Ishikawa (cell line): Measurements from ENCODE around the gene KSR2.

ENCODE experiments used
- FOXM1 ChIP-seq: IDR thresholded peaks from 2 replicates; pipeline ENCODE4 v1.6.1; 2012; ENCODE audit warnings: low read depth, borderline replicate concordance
- TCF12 ChIP-seq: IDR thresholded peaks from 2 replicates; pipeline ENCODE4 v1.6.1; 2012; ENCODE audit warnings: low read depth
- TEAD4 ChIP-seq: IDR thresholded peaks from 2 replicates; pipeline ENCODE4 v1.6.1; 2012
- TF ChIP-seq, protein P1 (sequence below): IDR thresholded peaks from 2 replicates; pipeline ENCODE4 v1.6.1; 2012; ENCODE audit warnings: low read depth, mild to moderate bottlenecking
- TF ChIP-seq, protein P2 (sequence below): IDR thresholded peaks from 2 replicates; pipeline ENCODE4 v1.6.1; 2012
- TF ChIP-seq, protein P3 (sequence below): IDR thresholded peaks from 2 replicates; pipeline ENCODE4 v1.6.1; 2012

DNA sequence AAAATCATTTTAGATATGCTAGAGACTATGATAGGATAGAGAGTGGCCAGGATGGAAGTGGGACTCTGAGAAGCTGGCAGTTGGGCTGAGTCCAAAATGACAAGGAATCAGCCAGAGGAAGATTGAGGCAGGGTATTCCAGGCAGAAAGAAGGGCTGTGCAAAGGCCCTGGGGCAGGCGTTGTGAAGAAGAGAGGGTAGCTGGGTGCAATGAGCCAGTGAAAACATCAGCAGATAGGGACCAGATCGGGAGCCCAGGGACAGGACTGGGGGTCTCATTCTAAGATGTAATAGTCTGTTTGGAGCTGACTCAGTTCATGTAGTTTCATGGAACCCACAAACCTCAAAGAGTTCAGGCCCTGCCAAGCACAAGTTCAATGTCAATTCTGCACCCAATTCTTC lies 126.6 kb downstream of the KSR2 start:
- TF ChIP-seq TCF12 (no peak), FOXM1 (no peak), TEAD4 (no peak)
- TF ChIP-seq, protein P1, sequence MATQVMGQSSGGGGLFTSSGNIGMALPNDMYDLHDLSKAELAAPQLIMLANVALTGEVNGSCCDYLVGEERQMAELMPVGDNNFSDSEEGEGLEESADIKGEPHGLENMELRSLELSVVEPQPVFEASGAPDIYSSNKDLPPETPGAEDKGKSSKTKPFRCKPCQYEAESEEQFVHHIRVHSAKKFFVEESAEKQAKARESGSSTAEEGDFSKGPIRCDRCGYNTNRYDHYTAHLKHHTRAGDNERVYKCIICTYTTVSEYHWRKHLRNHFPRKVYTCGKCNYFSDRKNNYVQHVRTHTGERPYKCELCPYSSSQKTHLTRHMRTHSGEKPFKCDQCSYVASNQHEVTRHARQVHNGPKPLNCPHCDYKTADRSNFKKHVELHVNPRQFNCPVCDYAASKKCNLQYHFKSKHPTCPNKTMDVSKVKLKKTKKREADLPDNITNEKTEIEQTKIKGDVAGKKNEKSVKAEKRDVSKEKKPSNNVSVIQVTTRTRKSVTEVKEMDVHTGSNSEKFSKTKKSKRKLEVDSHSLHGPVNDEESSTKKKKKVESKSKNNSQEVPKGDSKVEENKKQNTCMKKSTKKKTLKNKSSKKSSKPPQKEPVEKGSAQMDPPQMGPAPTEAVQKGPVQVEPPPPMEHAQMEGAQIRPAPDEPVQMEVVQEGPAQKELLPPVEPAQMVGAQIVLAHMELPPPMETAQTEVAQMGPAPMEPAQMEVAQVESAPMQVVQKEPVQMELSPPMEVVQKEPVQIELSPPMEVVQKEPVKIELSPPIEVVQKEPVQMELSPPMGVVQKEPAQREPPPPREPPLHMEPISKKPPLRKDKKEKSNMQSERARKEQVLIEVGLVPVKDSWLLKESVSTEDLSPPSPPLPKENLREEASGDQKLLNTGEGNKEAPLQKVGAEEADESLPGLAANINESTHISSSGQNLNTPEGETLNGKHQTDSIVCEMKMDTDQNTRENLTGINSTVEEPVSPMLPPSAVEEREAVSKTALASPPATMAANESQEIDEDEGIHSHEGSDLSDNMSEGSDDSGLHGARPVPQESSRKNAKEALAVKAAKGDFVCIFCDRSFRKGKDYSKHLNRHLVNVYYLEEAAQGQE: no peak
- TF ChIP-seq, protein P2, sequence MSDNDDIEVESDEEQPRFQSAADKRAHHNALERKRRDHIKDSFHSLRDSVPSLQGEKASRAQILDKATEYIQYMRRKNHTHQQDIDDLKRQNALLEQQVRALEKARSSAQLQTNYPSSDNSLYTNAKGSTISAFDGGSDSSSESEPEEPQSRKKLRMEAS: no peak
- TF ChIP-seq, protein P3, sequence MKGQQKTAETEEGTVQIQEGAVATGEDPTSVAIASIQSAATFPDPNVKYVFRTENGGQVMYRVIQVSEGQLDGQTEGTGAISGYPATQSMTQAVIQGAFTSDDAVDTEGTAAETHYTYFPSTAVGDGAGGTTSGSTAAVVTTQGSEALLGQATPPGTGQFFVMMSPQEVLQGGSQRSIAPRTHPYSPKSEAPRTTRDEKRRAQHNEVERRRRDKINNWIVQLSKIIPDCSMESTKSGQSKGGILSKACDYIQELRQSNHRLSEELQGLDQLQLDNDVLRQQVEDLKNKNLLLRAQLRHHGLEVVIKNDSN: no peak
